HEK293 (cell line): ENCODE results near the gene ZNF215.

Experiments
- CTCF ChIA-PET: fragments of 350-600 bp; formaldehyde crosslinking; extraction: SDS; loops from one replicate; lab custom pipeline; 2021; ENCODE audit warnings: antibody characterized with exemption; lab: Yijun Ruan, JAX
- POLR2A ChIA-PET: fragments of 300-600 bp; formaldehyde crosslinking; extraction: SDS; loops from one replicate; lab custom pipeline; 2020; ENCODE audit warnings: antibody characterized with exemption, inconsistent platforms; lab: Yijun Ruan, JAX
- H3K27ac ChIP-seq: fragments of 200-500 bp; sonication (Bioruptor generic); 2 replicates; pipeline ENCODE4 v1.5.1; 2014; ENCODE audit warnings: low read depth, low read length, control low read depth, inconsistent platforms; ENCODE audit errors: extremely low read depth
- H3K36me3 ChIP-seq, 2 experiments: fragments of 200-500 bp in 1 of 2; sonication (Bioruptor generic) in 1 of 2; 1 replicate in 1 of 2; 2 replicates in 1 of 2; pipeline ENCODE4 v1.5.1; 2014 to 2017; ENCODE audit warnings: inconsistent platforms in 2 of 2, low read length in 2 of 2; ENCODE audit not compliant: control insufficient read depth in 2 of 2, insufficient read depth in 1 of 2
- H3K4me1 ChIP-seq: fragments of 200-500 bp; sonication (Bioruptor generic); 2 replicates; pipeline ENCODE4 v1.5.1; 2014; ENCODE audit warnings: mild to moderate bottlenecking, low read length, inconsistent platforms; ENCODE audit not compliant: control insufficient read depth, insufficient read depth
- H3K4me3 ChIP-seq: 2 replicates; pipeline ENCODE4 v1.5.1; 2011; ENCODE audit warnings: low read depth, mild to moderate bottlenecking, control low read depth, low read length, moderate library complexity
- H3K9me3 ChIP-seq: fragments of 200-500 bp; sonication (Bioruptor generic); 2 replicates; pipeline ENCODE4 v1.5.1; 2014; ENCODE audit warnings: low read depth, low read length, inconsistent platforms; ENCODE audit not compliant: control insufficient read depth, insufficient read depth
- AEBP2 ChIP-seq: fragments of 450-650 bp; formaldehyde crosslinking; IDR thresholded peaks from 2 replicates; pipeline ENCODE4 v1.5.1; 2016; ENCODE audit warnings: missing biosample characterization, missing genetic modification characterization, borderline replicate concordance
- BCL11B ChIP-seq: fragments of 450-650 bp; formaldehyde crosslinking; IDR thresholded peaks from 2 replicates; pipeline ENCODE4 v1.5.1; 2016; ENCODE audit warnings: low read depth, missing biosample characterization, missing genetic modification characterization
- EGR2 ChIP-seq: fragments of 450-650 bp; formaldehyde crosslinking; IDR thresholded peaks from 2 replicates; pipeline ENCODE4 v1.5.1; 2016; ENCODE audit warnings: low read depth, missing biosample characterization, missing genetic modification characterization
- KLF7 ChIP-seq: fragments of 450-650 bp; formaldehyde crosslinking; IDR thresholded peaks from 2 replicates; pipeline ENCODE4 v1.5.1; 2016; ENCODE audit warnings: missing biosample characterization, missing genetic modification characterization, borderline replicate concordance
- MZF1 ChIP-seq: fragments of 450-650 bp; formaldehyde crosslinking; IDR thresholded peaks from 2 replicates; pipeline ENCODE4 v1.5.1; 2017; ENCODE audit warnings: missing biosample characterization, missing genetic modification characterization, borderline replicate concordance
- TRIM28 ChIP-seq: IDR thresholded peaks from 2 replicates; pipeline ENCODE4 v1.6.1; 2011; ENCODE audit warnings: low read length, control low read depth, borderline replicate concordance
- ZBTB17 ChIP-seq: fragments of 450-650 bp; formaldehyde crosslinking; IDR thresholded peaks from 2 replicates; pipeline ENCODE4 v1.5.1; 2016; ENCODE audit warnings: missing biosample characterization, missing genetic modification characterization
- ZBTB44 ChIP-seq: fragments of 450-650 bp; IDR thresholded peaks from 2 replicates; pipeline ENCODE4 v1.5.1; 2018; ENCODE audit warnings: missing biosample characterization, mild to moderate bottlenecking, missing genetic modification characterization
- ZBTB6 ChIP-seq: fragments of 450-650 bp; formaldehyde crosslinking; IDR thresholded peaks from 2 replicates; pipeline ENCODE4 v1.5.1; 2017; ENCODE audit warnings: missing biosample characterization, missing genetic modification characterization
- ZNF140 ChIP-seq: fragments of 450-650 bp; formaldehyde crosslinking; IDR thresholded peaks from 2 replicates; pipeline ENCODE4 v1.5.1; 2016; ENCODE audit warnings: missing biosample characterization, missing genetic modification characterization
- ZNF155 ChIP-seq: fragments of 450-650 bp; formaldehyde crosslinking; IDR thresholded peaks from 2 replicates; pipeline ENCODE4 v1.5.1; 2016; ENCODE audit warnings: missing biosample characterization, missing genetic modification characterization
- ZNF174 ChIP-seq: fragments of 450-650 bp; formaldehyde crosslinking; IDR thresholded peaks from 2 replicates; pipeline ENCODE4 v1.5.0; 2017; ENCODE audit warnings: missing biosample characterization, mild to moderate bottlenecking, missing genetic modification characterization
- ZNF202 ChIP-seq: fragments of 450-650 bp; formaldehyde crosslinking; IDR thresholded peaks from 2 replicates; pipeline ENCODE4 v1.5.1; 2016; ENCODE audit warnings: missing biosample characterization, missing genetic modification characterization, borderline replicate concordance
- ZNF214 ChIP-seq: fragments of 450-650 bp; formaldehyde crosslinking; IDR thresholded peaks from 2 replicates; pipeline ENCODE4 v1.5.1; 2017; ENCODE audit warnings: missing biosample characterization, mild to moderate bottlenecking, missing genetic modification characterization, borderline replicate concordance
- ZNF302 ChIP-seq: fragments of 450-650 bp; formaldehyde crosslinking; IDR thresholded peaks from 2 replicates; pipeline ENCODE4 v1.5.1; 2016; ENCODE audit warnings: missing biosample characterization, missing genetic modification characterization, low read depth
- ZNF350 ChIP-seq: fragments of 450-650 bp; formaldehyde crosslinking; IDR thresholded peaks from 2 replicates; pipeline ENCODE4 v1.5.0; 2017; ENCODE audit warnings: missing biosample characterization, mild to moderate bottlenecking, missing genetic modification characterization
- ZNF473 ChIP-seq: fragments of 450-650 bp; formaldehyde crosslinking; IDR thresholded peaks from 2 replicates; pipeline ENCODE4 v1.5.1; 2017; ENCODE audit warnings: missing biosample characterization, missing genetic modification characterization
- ZNF518A ChIP-seq: fragments of 450-650 bp; formaldehyde crosslinking; conservative IDR thresholded peaks from 2 replicates; pipeline ENCODE4 v1.5.1; 2016; ENCODE audit warnings: low read depth, missing biosample characterization, missing genetic modification characterization
- ZNF521 ChIP-seq: fragments of 450-650 bp; formaldehyde crosslinking; IDR thresholded peaks from 2 replicates; pipeline ENCODE4 v1.5.1; 2017; ENCODE audit warnings: missing biosample characterization, mild to moderate bottlenecking, missing genetic modification characterization
- ZNF561 ChIP-seq: fragments of 450-650 bp; IDR thresholded peaks from 2 replicates; pipeline ENCODE4 v1.5.1; 2018; ENCODE audit warnings: missing biosample characterization, missing genetic modification characterization, borderline replicate concordance
- ZNF623 ChIP-seq: fragments of 450-650 bp; formaldehyde crosslinking; IDR thresholded peaks from 2 replicates; pipeline ENCODE4 v1.5.1; 2016; ENCODE audit warnings: missing biosample characterization, missing genetic modification characterization
- ZNF701 ChIP-seq: fragments of 450-650 bp; formaldehyde crosslinking; IDR thresholded peaks from 2 replicates; pipeline ENCODE4 v1.5.1; 2016; ENCODE audit warnings: missing biosample characterization, missing genetic modification characterization
- ZNF707 ChIP-seq: fragments of 450-650 bp; formaldehyde crosslinking; IDR thresholded peaks from 2 replicates; pipeline ENCODE4 v1.5.1; 2016; ENCODE audit warnings: missing biosample characterization, missing genetic modification characterization
- TF ChIP-seq, protein P1 (sequence below): fragments of 450-650 bp; formaldehyde crosslinking; IDR thresholded peaks from 2 replicates; pipeline ENCODE4 v1.5.1; 2016; ENCODE audit warnings: missing biosample characterization, missing genetic modification characterization

Gene ZNF215

DNA sequence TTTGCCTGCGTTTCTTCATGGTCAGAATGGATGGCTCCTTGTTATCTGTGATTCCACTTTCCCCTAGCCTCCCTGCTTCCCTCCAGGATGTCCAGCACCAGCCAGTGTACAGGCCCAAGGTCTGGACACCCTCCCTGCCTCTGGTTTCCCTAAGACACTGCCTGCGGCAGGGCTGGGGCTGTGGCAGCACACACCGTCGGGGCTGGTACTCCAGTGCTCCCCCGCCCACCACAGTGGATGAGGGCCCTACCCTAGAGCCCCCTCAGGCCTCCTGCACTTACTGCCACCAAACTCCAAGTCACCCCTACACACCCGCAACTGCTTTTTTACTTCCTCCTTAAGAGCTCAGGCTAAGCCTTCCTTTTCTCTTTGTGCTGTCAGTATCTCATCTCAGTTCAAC is 65.0 kb downstream of the ZNF215 start:
- H3K27ac ChIP-seq, result no peak overlapping the region
- TF ChIP-seq ZNF140 (tag by site-specific recombination) (no peak), ZNF155 (tag by site-specific recombination) (no peak), ZNF623 (tag by site-specific recombination) (no peak), ZBTB44 (tag by site-specific recombination) (no peak), ZNF350 (tag by site-specific recombination) (no peak), ZBTB17 (tag by site-specific recombination) (no peak), BCL11B (tag by site-specific recombination) (no peak)
- CTCF ChIA-PET, result no interaction called here
- POLR2A ChIA-PET, result no interaction called here
- H3K4me1 ChIP-seq, result no peaks in the 10 kb centered on the region
- H3K9me3 ChIP-seq, result no peaks in the 10 kb centered on the region
- H3K36me3 ChIP-seq, result no peaks in the 10 kb centered on the region
- H3K4me3 ChIP-seq, result no peak overlapping the region

DNA sequence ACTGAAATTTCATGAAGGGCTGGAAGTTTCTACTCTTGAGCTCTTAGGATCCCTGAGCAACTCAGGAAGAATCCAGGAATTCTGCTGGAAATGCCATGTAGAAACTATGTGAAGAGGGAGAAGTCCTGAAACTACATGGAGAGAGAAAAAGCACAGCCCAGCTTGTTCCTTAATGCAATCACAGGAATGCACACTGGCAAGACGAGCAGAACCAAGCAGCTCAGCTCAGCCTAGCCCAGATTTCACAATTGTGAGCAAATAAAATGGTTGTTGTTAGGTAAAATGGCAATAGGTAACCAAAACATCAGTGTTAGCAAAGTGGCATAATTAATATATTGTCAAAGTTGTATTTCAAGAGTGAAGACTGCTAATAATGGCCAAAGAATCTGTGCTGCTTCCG is 65.8 kb downstream of the ZNF215 start:
- ChIA-PET POLR2A (no interaction called here), CTCF (interaction anchor here (0.5 to 1.5 kb wide), 2 partner anchors 65 to 180 kb away, joined by 5 read pairs; no protein-coding TSS in a partner anchor)
- Histone ChIP-seq H3K27ac (no peak overlapping the region), H3K4me1 (no peaks in the 10 kb centered on the region), H3K36me3 (no peaks in the 10 kb centered on the region), H3K9me3 (no peaks in the 10 kb centered on the region), H3K4me3 (no peak overlapping the region)
- TF ChIP-seq ZNF518A (tag by site-specific recombination), result no peak
- TF ChIP-seq ZNF214, result no peak
- TF ChIP-seq ZNF707, result no peak
- TF ChIP-seq KLF7 (tag by site-specific recombination), result no peak
- TF ChIP-seq EGR2, result no peak
- TF ChIP-seq ZNF174 (tag by site-specific recombination), result no peak
- no peak for TF ChIP-seq ZNF202 (tag by site-specific recombination)
- TF ChIP-seq ZNF302 (tag by site-specific recombination), result no peak
- TF ChIP-seq TRIM28, result no peak
- no peak for TF ChIP-seq ZBTB6 (tag by site-specific recombination)
- TF ChIP-seq ZNF521 (tag by site-specific recombination), result no peak
- no peak for TF ChIP-seq AEBP2 (tag by site-specific recombination)
- TF ChIP-seq ZNF701 (tag by site-specific recombination), result no peak
- no peak for TF ChIP-seq ZNF561
- TF ChIP-seq, protein P1, sequence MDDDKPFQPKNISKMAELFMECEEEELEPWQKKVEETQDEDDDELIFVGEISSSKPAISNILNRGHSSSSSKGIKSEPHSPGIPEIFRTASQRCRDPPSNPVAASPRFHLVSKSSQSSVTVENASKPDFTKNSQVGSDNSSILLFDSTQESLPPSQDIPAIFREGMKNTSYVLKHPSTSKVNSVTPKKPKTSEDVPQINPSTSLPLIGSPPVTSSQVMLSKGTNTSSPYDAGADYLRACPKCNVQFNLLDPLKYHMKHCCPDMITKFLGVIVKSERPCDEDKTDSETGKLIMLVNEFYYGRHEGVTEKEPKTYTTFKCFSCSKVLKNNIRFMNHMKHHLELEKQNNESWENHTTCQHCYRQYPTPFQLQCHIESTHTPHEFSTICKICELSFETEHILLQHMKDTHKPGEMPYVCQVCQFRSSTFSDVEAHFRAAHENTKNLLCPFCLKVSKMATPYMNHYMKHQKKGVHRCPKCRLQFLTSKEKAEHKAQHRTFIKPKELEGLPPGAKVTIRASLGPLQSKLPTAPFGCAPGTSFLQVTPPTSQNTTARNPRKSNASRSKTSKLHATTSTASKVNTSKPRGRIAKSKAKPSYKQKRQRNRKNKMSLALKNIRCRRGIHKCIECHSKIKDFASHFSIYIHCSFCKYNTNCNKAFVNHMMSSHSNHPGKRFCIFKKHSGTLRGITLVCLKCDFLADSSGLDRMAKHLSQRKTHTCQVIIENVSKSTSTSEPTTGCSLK (tag by site-specific recombination), result no peak
- TF ChIP-seq ZNF473, result no peak
- no peak for TF ChIP-seq MZF1
